Omental fat pad (tissue), 4 donors: ENCODE results near the gene BRD2. TPM values are rescaled to one million over a fixed set of nuclear protein-coding genes. Genes with fewer than 3 reads are reported as not detected.

ENCODE experiments used
- ATAC-seq: fragments of 150-250 bp; one replicate; pipeline ENCODE4 v1.9.1; 2016; ENCODE audit warnings: mild to moderate bottlenecking, moderate library complexity; ENCODE audit not compliant: low FRiP score
- DNase-seq: peaks from one replicate; pipeline ENCODE4 v3.0.0-alpha.2; 2019; ENCODE audit warnings: low spot score
- total RNA-seq, 4 donors: library from RNA; depleted of rRNA; stranded (reverse); fragments of >200 nt; gene quantifications; one replicate each; pipeline ENCODE4 v1.1.0, GENCODE V29; 2016
- TF ChIP-seq, protein P1 (sequence below), 3 donors: fragments of 450-650 bp; IDR thresholded peaks; one replicate each; pipeline ENCODE4 v1.5.1; 2016 to 2017; ENCODE audit warnings: antibody characterized with exemption in 3 of 3, mild to moderate bottlenecking in 3 of 3, moderate library complexity in 2 of 3

Gene BRD2
- total RNA-seq, 4 donors from 2014 or later, result 133 to 257 (median 154) TPM

DNA sequence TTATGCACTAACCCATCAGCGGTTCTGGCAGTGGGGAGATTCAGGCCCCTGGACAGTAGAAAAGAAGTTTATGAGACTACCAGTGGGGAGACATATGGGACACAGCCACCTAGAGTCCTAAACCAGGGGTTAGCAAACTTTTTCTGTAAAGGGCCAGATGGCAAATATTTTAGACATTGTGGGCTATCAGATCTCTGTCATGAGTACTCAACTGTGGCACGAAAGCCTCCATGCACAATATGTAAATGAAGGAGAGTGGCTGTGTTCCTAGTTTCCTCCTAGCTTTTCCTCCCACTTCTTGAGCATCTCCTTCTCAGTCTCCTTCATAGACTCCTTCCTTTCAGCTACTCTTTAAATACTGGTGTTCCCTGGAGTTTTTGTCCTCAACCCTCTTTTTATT lies 12.2 kb upstream of the BRD2 start:
- no peak for DNase-seq
- TF ChIP-seq, protein P1, sequence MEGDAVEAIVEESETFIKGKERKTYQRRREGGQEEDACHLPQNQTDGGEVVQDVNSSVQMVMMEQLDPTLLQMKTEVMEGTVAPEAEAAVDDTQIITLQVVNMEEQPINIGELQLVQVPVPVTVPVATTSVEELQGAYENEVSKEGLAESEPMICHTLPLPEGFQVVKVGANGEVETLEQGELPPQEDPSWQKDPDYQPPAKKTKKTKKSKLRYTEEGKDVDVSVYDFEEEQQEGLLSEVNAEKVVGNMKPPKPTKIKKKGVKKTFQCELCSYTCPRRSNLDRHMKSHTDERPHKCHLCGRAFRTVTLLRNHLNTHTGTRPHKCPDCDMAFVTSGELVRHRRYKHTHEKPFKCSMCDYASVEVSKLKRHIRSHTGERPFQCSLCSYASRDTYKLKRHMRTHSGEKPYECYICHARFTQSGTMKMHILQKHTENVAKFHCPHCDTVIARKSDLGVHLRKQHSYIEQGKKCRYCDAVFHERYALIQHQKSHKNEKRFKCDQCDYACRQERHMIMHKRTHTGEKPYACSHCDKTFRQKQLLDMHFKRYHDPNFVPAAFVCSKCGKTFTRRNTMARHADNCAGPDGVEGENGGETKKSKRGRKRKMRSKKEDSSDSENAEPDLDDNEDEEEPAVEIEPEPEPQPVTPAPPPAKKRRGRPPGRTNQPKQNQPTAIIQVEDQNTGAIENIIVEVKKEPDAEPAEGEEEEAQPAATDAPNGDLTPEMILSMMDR (IDR thresholded peaks at IDR 0.05), result no peak
- no peak for ATAC-seq

DNA sequence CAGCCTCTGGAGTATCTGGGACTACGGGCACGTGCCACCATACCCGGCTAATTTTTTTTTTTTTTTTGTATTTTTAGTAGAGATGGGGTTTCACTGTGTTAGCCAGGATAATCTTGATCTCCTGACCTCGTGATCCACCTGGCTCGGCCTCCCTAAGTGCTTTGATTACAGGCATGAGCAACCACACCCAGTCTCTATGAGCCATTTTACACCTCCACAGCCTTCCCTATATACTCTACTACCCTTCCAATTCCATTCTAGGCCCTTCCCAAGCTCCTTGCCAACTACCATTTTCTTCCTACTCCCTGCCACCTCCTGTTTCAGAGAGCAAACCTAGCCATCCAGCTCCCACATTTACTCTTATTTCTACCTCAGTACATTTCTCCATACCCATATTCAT lies 7.8 kb upstream of the BRD2 start:
- TF ChIP-seq, protein P1 (IDR thresholded peaks at IDR 0.05), result no peak
- no peak for ATAC-seq
- DNase-seq, result no peak

DNA sequence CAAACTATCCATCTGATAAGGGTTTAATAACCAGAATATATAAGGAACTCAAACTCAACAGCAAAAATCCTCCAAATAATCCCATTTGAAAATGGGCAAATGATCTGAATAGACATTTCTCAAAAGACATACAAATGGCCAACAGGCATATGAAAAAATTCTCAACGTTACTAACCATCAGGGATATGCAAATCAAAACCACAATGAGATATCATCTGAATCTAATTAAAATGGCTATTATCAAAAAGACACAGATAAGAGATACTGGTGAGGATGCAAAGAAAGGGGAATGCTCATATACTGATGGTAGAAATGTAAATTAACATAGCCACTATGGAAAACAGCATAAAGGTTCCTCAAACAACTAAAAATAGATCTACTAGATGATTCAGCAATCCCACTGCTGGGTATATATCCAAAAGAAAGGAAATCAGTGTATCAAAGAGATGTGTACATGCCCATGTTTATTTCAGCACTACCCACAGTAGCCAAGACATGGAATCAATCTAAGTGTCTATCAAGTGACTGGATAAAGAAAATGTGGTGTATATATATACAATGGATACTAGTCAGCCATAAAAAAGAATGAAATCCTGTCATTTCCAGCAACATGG lies 6.1 kb upstream of the BRD2 start:
- TF ChIP-seq, protein P1 (IDR thresholded peaks at IDR 0.05), result no peak
- DNase-seq (no peak), ATAC-seq (no peak)

GRCh38 chr6:32963866-32964265 lies 4.5 kb upstream of the BRD2 start:
- ATAC-seq (no peak), DNase-seq (no peak)
- TF ChIP-seq, protein P1 (IDR thresholded peaks at IDR 0.05), result no peak

DNA sequence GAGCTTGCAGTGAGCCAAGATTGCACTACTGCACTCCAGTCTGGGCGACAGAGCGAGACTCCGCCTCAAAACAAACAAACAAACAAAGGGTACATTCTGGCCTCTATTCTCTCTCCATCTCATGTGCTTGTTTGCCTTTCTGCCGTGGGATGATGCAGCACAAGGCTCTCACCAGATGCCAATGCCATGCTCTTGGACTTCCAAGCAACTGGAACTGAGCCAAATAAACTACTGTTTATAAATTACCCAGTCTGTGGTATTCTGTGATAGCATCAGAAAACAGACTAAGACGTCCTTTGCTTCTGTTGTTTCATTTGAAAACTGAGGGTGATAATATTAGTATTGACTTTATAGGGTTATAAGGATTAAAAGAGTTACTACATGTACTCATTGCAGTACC lies 3.6 kb upstream of the BRD2 start:
- TF ChIP-seq, protein P1 (IDR thresholded peaks at IDR 0.05), result no peak
- no peak for DNase-seq
- no peak for ATAC-seq

GRCh38 chr6:32967151-32968091 lies 973 bp upstream of the BRD2 start:
- DNase-seq (no peak), ATAC-seq (no peak)
- TF ChIP-seq, protein P1 (IDR thresholded peaks at IDR 0.05), result no peak
